SK-MEL-5 (cell line): ENCODE data around the gene TAF7. TPM values are rescaled to one million over a fixed set of nuclear protein-coding genes. Genes with fewer than 3 reads are reported as not detected.
A peak's percentile ranks its signal among the peaks of the same experiment; 100 is the strongest.
"Not testable (repeated sequence)": the region's sequence is repeated elsewhere in the genome, so short reads cannot be mapped to it uniquely, and the experiment has no call there.

Experiments
- DNase-seq: peaks from one replicate; pipeline ENCODE4 v3.0.0-alpha.2; 2016; ENCODE audit warnings: low read depth, low spot score
- in situ Hi-C: cut with HindIII; loops from 2 replicates; pipeline ENCODE4 v1.10.0; 2016; ENCODE audit warnings: low sequenced_read_pairs, high pct_unique_total_duplicates, low pct_unique_long_range_greater_than_20kb
- polyA plus RNA-seq, 2 experiments: library from polyadenylated mRNA; depleted of rRNA; stranded (reverse); fragments of >200 nt; gene quantifications; 2 replicates each; pipeline ENCODE4 v1.2.3, GENCODE V29; 2015
- total RNA-seq: library from RNA; depleted of rRNA; stranded (reverse); fragments of >200 nt; shearing (Covaris generic); gene quantifications from 2 replicates; pipeline ENCODE4 v1.2.3, GENCODE V29; 2014; rRNA removed

TAF7 gene, protein sequence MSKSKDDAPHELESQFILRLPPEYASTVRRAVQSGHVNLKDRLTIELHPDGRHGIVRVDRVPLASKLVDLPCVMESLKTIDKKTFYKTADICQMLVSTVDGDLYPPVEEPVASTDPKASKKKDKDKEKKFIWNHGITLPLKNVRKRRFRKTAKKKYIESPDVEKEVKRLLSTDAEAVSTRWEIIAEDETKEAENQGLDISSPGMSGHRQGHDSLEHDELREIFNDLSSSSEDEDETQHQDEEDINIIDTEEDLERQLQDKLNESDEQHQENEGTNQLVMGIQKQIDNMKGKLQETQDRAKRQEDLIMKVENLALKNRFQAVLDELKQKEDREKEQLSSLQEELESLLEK
- 60.5 and 60.9 TPM in 2 replicates for total RNA-seq
- polyA plus RNA-seq (2015; cell fraction: cytosol; rRNA removed) = 71.5 and 88.0 TPM in 2 replicates
- polyA plus RNA-seq (2015; cell fraction: nucleus; rRNA removed) = 114 and 129 TPM in 2 replicates

DNA sequence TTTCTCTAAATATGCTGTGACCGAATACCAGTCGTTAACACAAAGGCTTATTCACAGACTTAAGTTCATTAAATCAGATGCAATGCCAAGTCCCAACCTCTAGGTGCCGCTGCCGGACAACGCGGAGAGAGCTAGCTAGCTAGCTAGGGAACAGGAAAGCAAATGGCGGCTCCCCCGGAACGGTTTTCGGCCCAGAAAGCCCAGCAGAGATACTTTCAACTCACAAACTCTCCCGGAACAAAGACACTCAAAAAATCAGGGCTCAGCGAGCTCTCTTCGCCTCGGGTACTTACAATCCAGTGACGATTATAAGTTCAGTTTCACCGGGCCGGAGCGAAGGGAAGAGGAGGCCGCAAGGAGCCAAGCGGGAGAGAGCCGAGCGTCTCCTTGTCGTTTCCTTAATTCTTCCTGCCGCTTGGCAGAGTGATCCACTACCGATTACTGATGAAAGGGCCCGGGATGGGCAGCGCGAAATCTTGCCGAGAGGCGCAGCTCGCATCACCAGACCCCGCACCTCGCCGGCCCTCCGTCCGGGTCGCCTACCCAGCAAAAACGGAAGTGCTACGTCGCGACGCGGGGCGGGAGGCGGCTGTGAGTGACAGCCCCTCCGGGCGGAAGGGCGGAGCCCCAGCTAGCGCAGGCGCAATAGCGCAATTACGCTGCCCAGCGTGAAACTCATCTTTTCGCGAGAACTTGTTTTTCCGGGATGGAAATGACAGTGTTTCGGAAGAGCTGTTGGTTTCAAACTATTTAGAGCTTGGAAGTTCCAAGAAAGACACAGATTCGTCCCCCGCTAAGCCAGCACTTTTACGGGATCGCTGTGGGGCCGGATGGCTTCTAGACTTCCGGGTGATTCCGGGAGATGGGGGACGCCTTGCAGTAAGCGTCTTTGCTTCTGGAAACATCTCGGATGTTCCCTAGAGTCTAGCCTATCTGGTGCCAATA is at the start of gene TAF7:
TSS of gene TAF7 (minus strand) at position 560 of the 945 bp plus-strand sequence. CDS start 740 bp downstream, outside the sequence.
- in situ Hi-C loops = no loop called here

DNA sequence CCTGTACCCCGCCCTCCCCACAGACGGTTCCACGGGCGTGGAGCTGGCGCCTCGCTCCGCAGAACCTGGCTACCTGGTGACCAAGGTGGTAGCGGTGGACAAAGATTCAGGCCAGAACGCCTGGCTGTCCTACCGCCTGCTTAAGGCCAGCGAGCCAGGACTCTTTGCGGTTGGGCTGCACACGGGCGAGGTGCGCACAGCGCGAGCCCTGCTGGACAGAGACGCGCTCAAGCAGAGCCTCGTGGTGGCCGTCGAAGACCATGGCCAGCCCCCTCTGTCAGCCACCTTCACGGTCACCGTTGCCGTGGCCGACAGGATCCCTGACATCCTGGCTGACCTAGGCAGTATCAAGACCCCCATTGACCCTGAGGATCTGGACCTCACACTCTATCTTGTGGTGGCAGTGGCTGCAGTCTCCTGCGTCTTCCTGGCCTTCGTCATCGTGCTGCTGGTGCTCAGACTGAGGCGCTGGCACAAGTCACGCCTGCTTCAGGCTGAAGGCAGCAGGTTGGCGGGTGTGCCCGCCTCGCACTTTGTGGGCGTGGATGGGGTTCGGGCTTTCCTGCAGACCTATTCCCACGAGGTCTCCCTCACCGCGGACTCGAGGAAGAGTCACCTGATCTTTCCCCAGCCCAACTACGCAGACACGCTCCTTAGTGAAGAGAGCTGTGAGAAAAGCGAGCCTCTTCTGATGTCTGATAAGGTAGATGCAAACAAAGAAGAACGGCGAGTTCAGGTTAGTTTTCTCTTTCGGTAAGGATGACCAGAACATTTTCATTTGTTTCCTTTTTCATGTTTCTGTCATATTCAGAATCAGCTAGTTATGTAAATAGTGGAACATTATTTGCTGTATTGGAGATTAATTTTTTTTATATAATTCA is 45.7 kb upstream of the TAF7 start:
- DNase-seq = no peak
- in situ Hi-C loops = no loop called here

More for the DNA sequence above, at the start of gene TAF7:
- peak; percentile 94 for DNase-seq

DNA sequence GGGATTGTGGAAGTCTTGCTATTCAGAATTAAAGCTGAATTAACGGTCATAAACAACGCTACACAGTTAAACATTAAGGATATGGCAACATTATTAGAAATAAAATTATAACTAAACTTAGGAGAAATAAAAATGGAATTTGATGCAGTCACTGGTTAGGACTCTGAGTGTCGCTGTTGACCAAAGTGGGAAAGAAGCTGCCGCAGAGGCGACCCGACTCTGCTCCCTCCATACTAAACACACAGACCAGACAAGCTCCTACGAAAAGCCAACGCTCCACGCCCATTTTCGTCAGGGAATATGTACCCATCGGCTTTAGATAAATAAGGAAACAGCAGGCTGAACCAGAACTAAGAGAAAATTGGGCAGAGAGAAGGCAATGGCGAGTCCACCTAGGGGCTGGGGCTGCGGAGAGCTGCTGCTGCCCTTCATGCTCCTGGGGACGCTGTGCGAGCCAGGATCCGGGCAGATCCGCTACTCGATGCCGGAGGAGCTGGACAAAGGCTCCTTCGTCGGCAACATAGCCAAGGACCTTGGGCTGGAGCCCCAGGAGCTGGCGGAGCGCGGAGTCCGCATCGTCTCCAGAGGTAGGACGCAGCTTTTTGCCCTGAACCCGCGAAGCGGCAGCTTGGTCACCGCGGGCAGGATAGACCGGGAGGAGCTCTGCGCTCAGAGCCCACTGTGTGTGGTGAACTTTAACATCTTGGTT is 43.5 kb upstream of the TAF7 start, which contains the start of gene PCDHGA5:
TSS of gene PCDHGA5 (plus strand) at position 211 of the 709 bp plus-strand sequence. CDS start at position 380, 169 bp downstream.
- peak; percentile 20 for DNase-seq
- in situ Hi-C loops = no loop called here

DNA sequence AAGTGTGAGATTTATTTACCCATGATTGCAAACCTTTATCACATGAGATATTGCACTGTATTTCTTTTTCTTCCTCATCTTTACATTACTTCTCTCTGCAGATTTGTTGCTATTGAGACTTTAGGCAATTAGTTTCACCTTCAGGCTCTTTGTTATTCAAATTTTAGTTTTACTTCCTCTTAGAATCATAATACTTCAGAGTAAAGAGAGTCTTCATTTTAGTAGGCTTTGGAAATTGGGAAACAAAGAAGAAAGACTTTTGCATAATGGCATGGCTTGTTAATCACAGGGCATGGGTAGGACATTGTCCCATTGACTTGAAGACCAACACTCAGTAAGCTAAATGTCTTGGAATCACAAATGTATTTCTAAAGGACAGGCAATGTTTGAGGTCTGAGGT is 42.1 kb upstream of the TAF7 start:
- in situ Hi-C loops = no loop called here
- DNase-seq = no peak

DNA sequence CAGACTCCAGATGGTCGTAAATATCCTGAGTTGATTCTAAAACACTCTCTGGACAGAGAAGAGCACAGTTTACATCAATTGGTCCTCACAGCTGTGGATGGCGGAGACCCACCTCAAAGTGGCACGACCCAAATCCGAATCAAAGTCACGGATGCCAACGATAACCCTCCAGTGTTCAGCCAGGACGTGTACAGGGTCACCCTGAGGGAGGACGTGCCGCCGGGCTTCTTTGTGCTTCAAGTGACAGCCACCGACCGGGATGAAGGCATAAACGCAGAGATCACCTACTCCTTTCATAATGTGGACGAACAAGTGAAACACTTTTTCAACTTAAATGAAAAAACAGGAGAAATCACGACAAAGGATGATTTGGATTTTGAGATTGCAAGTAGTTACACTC is 40.1 kb upstream of the TAF7 start:
- in situ Hi-C loops = no loop called here
- DNase-seq = no peak

DNA sequence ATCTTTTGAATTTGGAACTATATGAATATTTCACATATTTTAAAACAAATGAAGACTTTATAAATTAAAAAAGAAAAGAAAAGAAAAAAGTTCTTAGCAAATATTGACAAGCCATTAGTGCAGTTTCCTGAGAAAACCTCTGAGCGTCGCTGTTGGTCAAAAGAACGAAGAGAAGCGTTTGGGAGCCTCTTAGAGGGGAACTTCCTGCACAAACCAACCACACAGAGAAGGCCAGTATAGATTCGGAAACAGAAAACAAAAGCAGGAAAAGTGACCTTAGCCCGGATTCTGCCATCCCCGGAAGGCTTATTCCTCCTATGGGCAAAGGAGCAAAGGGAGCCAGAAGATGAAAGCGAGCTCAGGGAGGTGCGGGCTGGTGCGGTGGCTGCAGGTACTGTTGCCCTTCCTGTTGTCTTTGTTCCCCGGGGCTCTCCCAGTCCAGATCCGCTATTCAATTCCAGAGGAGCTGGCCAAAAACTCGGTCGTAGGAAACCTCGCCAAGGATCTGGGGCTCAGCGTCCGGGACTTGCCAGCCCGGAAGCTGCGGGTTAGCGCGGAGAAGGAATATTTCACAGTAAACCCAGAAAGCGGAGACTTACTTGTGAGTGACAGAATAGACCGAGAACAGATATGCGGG is 39.3 kb upstream of the TAF7 start, which contains the start of gene PCDHGB2:
TSS of gene PCDHGB2 (plus strand) at position 205 of the 637 bp plus-strand sequence. CDS start at position 347, 142 bp downstream.
- DNase-seq = peak; percentile 51
- in situ Hi-C loops = no loop called here

DNA sequence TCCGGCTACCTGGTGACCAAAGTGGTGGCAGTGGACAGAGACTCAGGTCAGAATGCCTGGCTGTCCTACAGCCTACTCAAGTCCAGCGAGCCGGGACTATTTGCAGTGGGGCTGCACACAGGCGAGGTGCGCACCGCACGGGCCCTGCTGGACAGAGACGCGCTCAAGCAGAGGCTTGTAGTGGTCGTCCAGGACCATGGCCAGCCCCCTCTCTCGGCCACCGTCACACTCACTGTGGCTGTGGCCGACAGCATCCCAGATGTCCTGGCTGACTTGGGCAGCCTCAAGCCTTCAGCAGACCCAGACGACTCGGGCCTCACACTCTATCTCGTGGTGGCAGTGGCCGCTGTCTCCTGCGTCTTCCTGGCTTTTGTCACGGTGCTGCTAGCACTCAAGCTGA is 36.4 kb upstream of the TAF7 start:
- in situ Hi-C loops = no loop called here
- no peak for DNase-seq

DNA sequence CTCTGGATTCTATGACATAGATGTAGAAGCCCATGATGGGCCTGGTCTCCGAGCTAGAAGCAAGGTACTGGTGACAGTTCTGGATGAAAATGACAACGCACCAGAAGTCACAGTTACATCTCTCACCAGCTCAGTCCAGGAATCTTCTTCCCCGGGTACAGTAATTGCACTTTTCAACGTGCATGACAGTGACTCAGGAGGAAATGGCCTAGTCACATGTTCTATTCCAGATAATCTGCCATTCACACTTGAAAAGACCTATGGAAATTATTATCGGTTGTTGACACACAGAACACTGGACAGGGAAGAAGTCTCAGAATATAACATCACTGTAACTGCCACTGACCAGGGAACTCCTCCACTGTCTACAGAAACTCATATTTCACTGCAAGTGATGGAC is 35.5 kb upstream of the TAF7 start:
- in situ Hi-C loops = no loop called here
- no peak for DNase-seq

DNA sequence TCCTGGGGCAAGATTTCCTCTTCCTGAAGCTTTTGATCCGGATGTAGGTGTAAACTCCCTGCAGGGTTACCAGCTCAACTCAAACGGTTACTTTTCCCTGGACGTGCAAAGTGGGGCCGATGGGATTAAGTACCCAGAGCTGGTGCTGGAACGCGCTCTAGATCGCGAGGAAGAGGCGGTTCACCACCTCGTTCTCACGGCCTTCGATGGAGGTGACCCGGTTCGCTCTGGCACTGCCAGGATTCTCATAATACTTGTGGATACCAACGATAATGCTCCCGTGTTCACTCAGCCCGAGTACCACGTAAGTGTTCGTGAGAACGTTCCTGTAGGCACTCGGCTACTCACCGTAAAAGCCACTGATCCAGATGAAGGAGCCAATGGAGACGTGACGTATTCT is 35.1 kb upstream of the TAF7 start:
- no peak for DNase-seq
- in situ Hi-C loops = no loop called here

DNA sequence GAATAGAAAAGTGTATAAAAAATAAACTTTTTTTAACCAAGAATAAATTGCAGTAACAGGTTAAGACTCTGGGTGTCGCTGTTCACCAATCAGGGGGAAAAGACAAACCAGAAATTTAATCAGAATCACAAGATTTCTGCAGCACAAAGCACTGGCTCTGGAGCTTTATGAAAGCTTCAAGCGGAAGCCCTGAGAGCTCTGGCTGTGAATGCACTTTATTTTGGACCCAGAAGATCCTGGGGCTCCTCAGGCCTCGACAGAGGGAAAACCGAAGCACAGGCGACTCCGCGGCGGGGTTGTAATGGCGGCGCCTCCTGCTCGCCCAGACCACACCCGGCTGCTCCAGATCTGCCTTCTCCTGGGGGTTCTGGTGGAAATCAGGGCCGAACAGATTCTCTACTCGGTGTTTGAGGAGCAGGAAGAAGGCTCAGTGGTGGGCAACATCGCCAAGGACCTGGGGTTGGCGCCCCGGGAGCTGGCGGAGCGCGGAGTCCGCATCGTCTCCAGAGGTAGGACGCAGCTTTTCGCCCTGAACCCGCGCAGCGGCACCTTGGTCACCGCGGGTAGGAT is 34.4 kb upstream of the TAF7 start, which contains the start of gene PCDHGA4:
TSS of gene PCDHGA4 (plus strand) at position 122 of the 570 bp plus-strand sequence. CDS start at position 209, 87 bp downstream.
- no peak for DNase-seq
- in situ Hi-C loops = no loop called here

DNA sequence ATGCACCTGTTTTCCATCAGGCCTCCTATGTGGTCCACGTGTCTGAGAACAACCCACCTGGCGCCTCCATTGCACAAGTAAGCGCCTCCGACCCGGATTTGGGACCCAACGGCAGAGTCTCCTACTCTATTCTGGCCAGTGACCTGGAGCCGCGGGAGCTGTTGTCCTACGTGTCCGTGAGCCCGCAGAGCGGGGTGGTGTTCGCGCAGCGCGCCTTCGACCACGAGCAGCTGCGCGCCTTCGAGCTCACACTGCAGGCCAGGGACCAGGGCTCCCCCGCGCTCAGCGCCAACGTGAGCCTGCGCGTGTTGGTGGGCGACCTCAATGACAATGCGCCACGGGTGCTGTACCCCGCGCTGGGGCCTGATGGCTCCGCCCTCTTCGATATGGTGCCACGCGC is 31.0 kb upstream of the TAF7 start:
- in situ Hi-C loops = no loop called here
- DNase-seq = no peak

DNA sequence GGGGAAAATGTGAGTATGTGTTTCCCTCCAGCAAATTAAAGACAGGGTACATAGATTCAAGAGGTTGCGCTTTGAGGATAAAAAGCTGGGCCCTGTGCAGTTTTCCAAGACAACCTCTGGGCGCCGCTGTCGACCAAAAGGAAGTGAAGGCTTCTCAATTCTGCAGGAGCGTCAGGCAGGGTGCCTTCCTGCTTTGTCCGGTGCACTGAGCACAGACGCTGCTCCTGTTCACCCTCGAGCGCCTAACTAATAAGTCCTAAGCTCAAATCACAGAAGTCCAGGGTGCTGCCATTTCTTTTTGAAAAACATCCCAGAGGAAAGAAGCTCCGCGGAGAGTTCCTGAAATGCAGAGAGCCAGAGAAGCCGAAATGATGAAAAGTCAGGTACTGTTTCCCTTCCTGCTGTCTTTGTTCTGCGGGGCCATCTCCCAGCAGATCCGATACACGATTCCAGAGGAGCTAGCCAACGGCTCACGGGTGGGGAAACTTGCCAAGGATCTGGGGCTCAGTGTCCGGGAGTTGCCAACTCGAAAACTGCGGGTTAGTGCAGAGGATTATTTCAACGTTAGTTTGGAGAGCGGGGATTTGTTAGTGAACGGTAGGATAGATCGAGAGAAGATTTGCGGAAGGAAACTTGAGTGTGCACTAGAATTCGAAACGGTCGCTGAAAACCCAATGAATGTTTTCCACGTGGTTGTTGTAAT is 29.5 kb upstream of the TAF7 start, which contains the start of gene PCDHGB1:
TSS of gene PCDHGB1 (plus strand) at position 183 of the 703 bp plus-strand sequence. CDS start at position 345, 162 bp downstream.
- peak; percentile 75 for DNase-seq
- in situ Hi-C loops = no loop called here

DNA sequence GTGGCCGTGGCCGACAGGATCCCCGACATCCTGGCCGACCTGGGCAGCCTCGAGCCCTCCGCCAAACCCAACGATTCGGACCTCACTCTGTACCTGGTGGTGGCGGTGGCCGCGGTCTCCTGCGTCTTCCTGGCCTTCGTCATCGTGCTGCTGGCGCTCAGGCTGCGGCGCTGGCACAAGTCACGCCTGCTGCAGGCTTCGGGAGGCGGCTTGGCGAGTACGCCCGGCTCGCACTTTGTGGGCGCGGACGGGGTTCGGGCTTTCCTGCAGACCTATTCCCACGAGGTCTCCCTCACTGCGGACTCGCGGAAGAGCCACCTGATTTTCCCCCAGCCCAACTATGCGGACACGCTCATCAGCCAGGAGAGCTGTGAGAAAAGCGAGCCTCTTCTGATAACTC is 25.4 kb upstream of the TAF7 start:
- in situ Hi-C loops, DNase-seq: not testable (repeated sequence)

DNA sequence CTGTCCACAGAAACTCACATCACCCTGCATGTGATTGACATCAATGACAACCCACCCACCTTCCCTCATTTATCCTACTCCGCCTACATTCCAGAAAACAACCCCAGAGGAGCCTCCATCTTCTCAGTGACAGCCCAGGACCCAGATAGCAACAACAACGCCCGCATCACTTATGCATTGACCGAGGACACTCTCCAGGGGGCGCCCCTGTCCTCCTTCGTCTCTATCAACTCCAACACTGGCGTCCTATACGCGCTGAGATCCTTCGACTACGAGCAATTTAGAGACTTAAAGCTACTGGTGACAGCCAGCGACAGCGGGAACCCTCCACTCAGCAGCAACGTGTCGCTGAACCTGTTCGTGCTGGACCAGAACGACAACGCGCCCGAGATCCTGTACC is 24.7 kb upstream of the TAF7 start:
- in situ Hi-C loops = no loop called here

DNA sequence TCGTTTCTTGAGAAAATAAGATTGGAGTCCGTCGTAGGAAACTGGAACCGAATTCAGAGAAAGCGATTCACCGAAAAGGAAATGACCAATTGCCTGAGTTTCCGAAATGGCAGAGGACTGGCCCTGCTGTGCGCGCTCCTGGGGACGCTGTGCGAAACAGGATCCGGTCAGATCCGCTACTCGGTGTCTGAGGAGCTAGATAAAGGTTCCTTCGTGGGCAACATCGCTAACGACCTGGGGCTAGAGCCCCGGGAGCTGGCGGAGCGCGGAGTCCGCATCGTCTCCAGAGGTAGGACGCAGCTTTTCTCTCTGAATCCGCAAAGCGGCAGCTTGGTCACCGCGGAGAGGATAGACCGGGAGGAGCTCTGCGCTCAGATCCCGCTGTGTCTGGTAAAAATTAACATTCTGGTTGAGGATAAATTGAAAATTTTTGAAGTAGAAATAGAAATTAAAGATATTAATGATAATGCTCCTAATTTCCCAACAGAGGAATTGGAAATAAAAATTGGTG is 23.4 kb upstream of the TAF7 start:
- DNase-seq = no peak
- in situ Hi-C loops = no loop called here

More for the DNA sequence above, 24.7 kb upstream of the TAF7 start:
- no peak for DNase-seq
